ENCODE results near the gene OSBP2.

OSBP2 gene

GRCh38 chr22:30870451-30871345 lies 176.0 kb downstream of the OSBP2 start:
- TF ChIP-seq CTCF (IDR thresholded peaks at IDR 0.05; ENCODE audit: low read depth, low read length, missing control alignments): no peak
- in situ Hi-C loops (cut with HindIII; ENCODE audit: low sequenced_read_pairs): no loop called here
- H3K4me3 ChIP-seq (ENCODE audit: low read depth, low read length): no peak overlapping the region
- DNase-seq (ENCODE audit: low read depth): no peak

GRCh38 chr22:30871391-30872284 lies 177.0 kb downstream of the OSBP2 start:
- no peak overlapping the region for H3K4me3 ChIP-seq (ENCODE audit: low read depth, low read length)
- in situ Hi-C loops (cut with HindIII; ENCODE audit: low sequenced_read_pairs): no loop called here

GRCh38 chr22:30872285-30873041 lies 177.8 kb downstream of the OSBP2 start:
- no peak overlapping the region for H3K4me3 ChIP-seq (ENCODE audit: low read depth, low read length)
- TF ChIP-seq CTCF (IDR thresholded peaks at IDR 0.05; ENCODE audit: low read depth, low read length, missing control alignments): no peak
- in situ Hi-C loops (cut with HindIII; ENCODE audit: low sequenced_read_pairs): no loop called here
- no peak for DNase-seq (ENCODE audit: low read depth)

More at GRCh38 chr22:30871391-30872284, 177.0 kb downstream of the OSBP2 start:
- TF ChIP-seq CTCF (IDR thresholded peaks at IDR 0.05; ENCODE audit: low read depth, low read length, missing control alignments): no peak
- DNase-seq (ENCODE audit: low read depth): no peak

GRCh38 chr22:30873086-30873650 lies 178.5 kb downstream of the OSBP2 start:
- in situ Hi-C loops (cut with HindIII; ENCODE audit: low sequenced_read_pairs): no loop called here
- H3K4me3 ChIP-seq (ENCODE audit: low read depth, low read length): no peak overlapping the region
- no peak for DNase-seq (ENCODE audit: low read depth)
- TF ChIP-seq CTCF (IDR thresholded peaks at IDR 0.05; ENCODE audit: low read depth, low read length, missing control alignments): no peak

GRCh38 chr22:30873661-30874060 lies 179.0 kb downstream of the OSBP2 start:
- DNase-seq (ENCODE audit: low read depth): no peak
- H3K4me3 ChIP-seq (ENCODE audit: low read depth, low read length): no peak overlapping the region
- TF ChIP-seq CTCF (IDR thresholded peaks at IDR 0.05; ENCODE audit: low read depth, low read length, missing control alignments): no peak
- in situ Hi-C loops (cut with HindIII; ENCODE audit: low sequenced_read_pairs): no loop called here

All from astrocyte of the cerebellum (primary cell).